WTC11 (cell line): ENCODE data around the gene SEZ6L.

ENCODE experiments used
- ATF6 ChIP-seq: sonication (generic); formaldehyde crosslinking; IDR thresholded peaks from 2 replicates; pipeline ENCODE4 v1.8.1; 2023; ENCODE audit warnings: mild to moderate bottlenecking, missing genetic modification reagents
- CTCF ChIP-seq: fragments of 200-600 bp; IDR thresholded peaks from 2 replicates; pipeline ENCODE4 v1.8.0; 2022; ENCODE audit warnings: antibody characterized with exemption
- ESRRA ChIP-seq: sonication (generic); formaldehyde crosslinking; IDR thresholded peaks from 2 replicates; pipeline ENCODE4 v1.8.1; 2022; ENCODE audit warnings: mild to moderate bottlenecking, missing genetic modification reagents, borderline replicate concordance
- FOXP4 ChIP-seq: sonication (generic); formaldehyde crosslinking; IDR thresholded peaks from 2 replicates; pipeline ENCODE4 v1.8.0; 2022; ENCODE audit warnings: mild to moderate bottlenecking, missing genetic modification reagents
- GABPB1 ChIP-seq: sonication (generic); formaldehyde crosslinking; IDR thresholded peaks from 2 replicates; pipeline ENCODE4 v1.8.1; 2023; ENCODE audit warnings: mild to moderate bottlenecking, missing genetic modification reagents
- GTF2I ChIP-seq: fragments of 250-450 bp; sonication (Bioruptor Pico); conservative IDR thresholded peaks from 2 replicates; pipeline ENCODE4 v1.4.0; 2021; ENCODE audit warnings: mild to moderate bottlenecking
- HMGA2 ChIP-seq: fragments of 250-450 bp; sonication (Bioruptor Pico); IDR thresholded peaks from 2 replicates; pipeline ENCODE4 v1.4.0; 2021; ENCODE audit warnings: mild to moderate bottlenecking, moderate library complexity
- NR1H2 ChIP-seq: sonication (generic); formaldehyde crosslinking; IDR thresholded peaks from 2 replicates; pipeline ENCODE4 v1.9.0; 2021; ENCODE audit warnings: mild to moderate bottlenecking, moderate library complexity, missing genetic modification reagents
- NR2C2 ChIP-seq: sonication (generic); formaldehyde crosslinking; IDR thresholded peaks from 2 replicates; pipeline ENCODE4 v1.8.0; 2022; ENCODE audit warnings: mild to moderate bottlenecking, missing genetic modification reagents
- RELA ChIP-seq: sonication (generic); formaldehyde crosslinking; IDR thresholded peaks from 2 replicates; pipeline ENCODE4 v1.8.1; 2022; ENCODE audit warnings: missing genetic modification reagents, mild to moderate bottlenecking, borderline replicate concordance
- ZNF416 ChIP-seq: fragments of 250-450 bp; sonication (Bioruptor Pico); IDR thresholded peaks from 2 replicates; pipeline ENCODE4 v1.9.0; 2021; ENCODE audit warnings: mild to moderate bottlenecking, inconsistent platforms
- TF ChIP-seq, protein P1 (sequence below): sonication (generic); formaldehyde crosslinking; IDR thresholded peaks from 2 replicates; pipeline ENCODE4 v1.8.1; 2023; ENCODE audit warnings: mild to moderate bottlenecking, missing genetic modification reagents, moderate library complexity
- TF ChIP-seq, protein P2 (sequence below): sonication (generic); formaldehyde crosslinking; IDR thresholded peaks from 2 replicates; pipeline ENCODE4 v1.8.0; 2022; ENCODE audit warnings: mild to moderate bottlenecking, missing genetic modification reagents

GRCh38 chr22:26229910-26230309 is 60.6 kb downstream of the SEZ6L start:
- TF ChIP-seq FOXP4 (CRISPR knock-in tag) (no peak), NR1H2 (CRISPR knock-in tag) (no peak), CTCF (no peak), NR2C2 (no peak), ESRRA (no peak), GTF2I (CRISPR knock-in tag) (no peak), HMGA2 (CRISPR knock-in tag) (no peak), GABPB1 (CRISPR knock-in tag) (no peak), RELA (CRISPR knock-in tag) (no peak), ATF6 (CRISPR knock-in tag) (no peak), ZNF416 (no peak)
- TF ChIP-seq, protein P1, sequence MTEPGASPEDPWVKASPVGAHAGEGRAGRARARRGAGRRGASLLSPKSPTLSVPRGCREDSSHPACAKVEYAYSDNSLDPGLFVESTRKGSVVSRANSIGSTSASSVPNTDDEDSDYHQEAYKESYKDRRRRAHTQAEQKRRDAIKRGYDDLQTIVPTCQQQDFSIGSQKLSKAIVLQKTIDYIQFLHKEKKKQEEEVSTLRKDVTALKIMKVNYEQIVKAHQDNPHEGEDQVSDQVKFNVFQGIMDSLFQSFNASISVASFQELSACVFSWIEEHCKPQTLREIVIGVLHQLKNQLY, result no peak
- TF ChIP-seq, protein P2, sequence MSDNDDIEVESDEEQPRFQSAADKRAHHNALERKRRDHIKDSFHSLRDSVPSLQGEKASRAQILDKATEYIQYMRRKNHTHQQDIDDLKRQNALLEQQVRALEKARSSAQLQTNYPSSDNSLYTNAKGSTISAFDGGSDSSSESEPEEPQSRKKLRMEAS (CRISPR knock-in tag), result no peak
